Nephron (organoid): ENCODE data around the gene ARID3A.
"Not testable (repeated sequence)": the region's sequence is repeated elsewhere in the genome, so short reads cannot be mapped to it uniquely, and the experiment has no call there.

Experiments
- H3K27ac Mint-ChIP-seq, 3 experiments: 2 replicates each; pipeline ENCODE4 v1.8.0; 2020; ENCODE audit warnings: mixed read lengths in 3 of 3, mild to moderate bottlenecking in 2 of 3, moderate library complexity in 1 of 3
- H3K27me3 Mint-ChIP-seq: 2 replicates; pipeline ENCODE4 v1.8.0; 2021; ENCODE audit warnings: low read depth, mild to moderate bottlenecking, moderate library complexity, mixed read lengths
- H3K36me3 Mint-ChIP-seq: 2 replicates; pipeline ENCODE4 v1.8.0; 2020; ENCODE audit warnings: low read depth, mixed read lengths
- H3K4me1 Mint-ChIP-seq: 2 replicates; pipeline ENCODE4 v1.8.0; 2020; ENCODE audit warnings: mixed read lengths
- H3K4me3 Mint-ChIP-seq, 3 experiments: 2 replicates each; pipeline ENCODE4 v1.8.0; 2020; ENCODE audit warnings: mild to moderate bottlenecking in 3 of 3, mixed read lengths in 3 of 3, moderate library complexity in 2 of 3
- H3K9me3 Mint-ChIP-seq: 2 replicates; pipeline ENCODE4 v1.8.0; 2020; ENCODE audit warnings: mixed read lengths
- TF ChIP-seq, protein P1 (sequence below), 3 experiments: fragments of 200-600 bp; sonication (generic); IDR thresholded peaks; one replicate each; pipeline ENCODE4 v1.5.0; 2021; ENCODE audit warnings: antibody characterized with exemption in 3 of 3; ENCODE audit not compliant: unreplicated experiment in 3 of 3

ARID3A gene

GRCh38 chr19:925526-926322 is at the start of gene ARID3A:
ARID3A (plus strand) TSS chr19:926035; CDS start chr19:929529, 3,494 bp downstream.
- H3K4me3 Mint-ChIP-seq, result peak within 1 kb of the TSS; percentile 89 to 97 (median 92)
- H3K27me3 Mint-ChIP-seq, result peaks cover 18% of the 10 kb centered on the region
- peaks cover 8% of the 10 kb centered on the region for H3K36me3 Mint-ChIP-seq
- no peaks in the 10 kb centered on the region for H3K9me3 Mint-ChIP-seq
- H3K4me1 Mint-ChIP-seq, result peaks cover 10% of the 10 kb centered on the region
- peak within 1 kb of the TSS; percentile 45 to 96 (median 85) for H3K27ac Mint-ChIP-seq
- TF ChIP-seq, protein P1, sequence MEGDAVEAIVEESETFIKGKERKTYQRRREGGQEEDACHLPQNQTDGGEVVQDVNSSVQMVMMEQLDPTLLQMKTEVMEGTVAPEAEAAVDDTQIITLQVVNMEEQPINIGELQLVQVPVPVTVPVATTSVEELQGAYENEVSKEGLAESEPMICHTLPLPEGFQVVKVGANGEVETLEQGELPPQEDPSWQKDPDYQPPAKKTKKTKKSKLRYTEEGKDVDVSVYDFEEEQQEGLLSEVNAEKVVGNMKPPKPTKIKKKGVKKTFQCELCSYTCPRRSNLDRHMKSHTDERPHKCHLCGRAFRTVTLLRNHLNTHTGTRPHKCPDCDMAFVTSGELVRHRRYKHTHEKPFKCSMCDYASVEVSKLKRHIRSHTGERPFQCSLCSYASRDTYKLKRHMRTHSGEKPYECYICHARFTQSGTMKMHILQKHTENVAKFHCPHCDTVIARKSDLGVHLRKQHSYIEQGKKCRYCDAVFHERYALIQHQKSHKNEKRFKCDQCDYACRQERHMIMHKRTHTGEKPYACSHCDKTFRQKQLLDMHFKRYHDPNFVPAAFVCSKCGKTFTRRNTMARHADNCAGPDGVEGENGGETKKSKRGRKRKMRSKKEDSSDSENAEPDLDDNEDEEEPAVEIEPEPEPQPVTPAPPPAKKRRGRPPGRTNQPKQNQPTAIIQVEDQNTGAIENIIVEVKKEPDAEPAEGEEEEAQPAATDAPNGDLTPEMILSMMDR (IDR thresholded peaks at IDR 0.05; ENCODE audit: unreplicated experiment in 3 of 3), result no peak

GRCh38 chr19:876089-876488 is 49.7 kb upstream of the ARID3A start:
- Mint-ChIP-seq H3K27ac (no peak overlapping the region), H3K4me1 (no peaks in the 10 kb centered on the region), H3K36me3 (peaks cover 23% of the 10 kb centered on the region), H3K4me3 (no peak overlapping the region), H3K27me3 (no peaks in the 10 kb centered on the region), H3K9me3 (no peaks in the 10 kb centered on the region)
- TF ChIP-seq, protein P1 (IDR thresholded peaks at IDR 0.05; ENCODE audit: unreplicated experiment in 3 of 3), result no peak

GRCh38 chr19:876780-877314 is 49.0 kb upstream of the ARID3A start:
- Mint-ChIP-seq H3K27me3 (no peaks in the 10 kb centered on the region), H3K4me3 (no peak overlapping the region), H3K36me3 (peaks cover 28% of the 10 kb centered on the region), H3K27ac (no peak overlapping the region), H3K4me1 (no peaks in the 10 kb centered on the region), H3K9me3 (no peaks in the 10 kb centered on the region)
- TF ChIP-seq, protein P1 (IDR thresholded peaks at IDR 0.05; ENCODE audit: unreplicated experiment in 3 of 3), result no peak

DNA sequence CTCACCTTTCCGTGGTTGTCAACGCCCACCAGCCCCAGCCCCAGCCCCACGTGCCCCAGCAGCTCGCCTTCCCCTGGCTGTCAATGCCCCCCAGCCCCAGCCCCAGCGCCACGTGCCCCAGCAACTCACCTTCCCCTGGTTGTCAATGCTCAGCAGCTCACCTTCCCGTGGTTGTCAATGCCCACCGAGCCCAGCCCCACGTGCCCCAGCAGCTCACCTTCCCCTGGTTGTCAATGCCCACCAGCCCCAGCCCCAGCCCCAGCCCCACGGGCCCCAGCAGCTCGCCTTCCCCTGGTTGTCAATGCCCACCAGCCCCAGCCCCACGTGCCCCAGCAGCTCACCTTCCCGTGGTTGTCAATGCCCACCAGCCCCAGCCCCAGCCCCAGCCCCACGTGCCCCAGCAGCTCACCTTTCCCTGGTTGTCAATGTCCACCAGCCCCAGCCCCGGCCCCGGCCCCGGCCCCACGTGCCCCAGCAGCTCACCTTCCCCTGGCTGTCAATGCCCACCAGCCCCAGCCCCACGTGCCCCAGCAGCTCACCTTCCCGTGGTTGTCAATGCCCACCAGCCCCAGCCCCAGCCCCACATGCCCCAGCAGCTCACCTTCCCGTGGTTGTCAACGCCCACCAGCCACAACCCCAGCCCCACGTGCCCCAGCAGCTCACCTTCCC is 47.7 kb upstream of the ARID3A start:
- not testable (repeated sequence) for H3K9me3 Mint-ChIP-seq, H3K4me1 Mint-ChIP-seq, H3K27me3 Mint-ChIP-seq, H3K27ac Mint-ChIP-seq, H3K4me3 Mint-ChIP-seq
- H3K36me3 Mint-ChIP-seq, result peaks cover 34% of the 10 kb centered on the region

DNA sequence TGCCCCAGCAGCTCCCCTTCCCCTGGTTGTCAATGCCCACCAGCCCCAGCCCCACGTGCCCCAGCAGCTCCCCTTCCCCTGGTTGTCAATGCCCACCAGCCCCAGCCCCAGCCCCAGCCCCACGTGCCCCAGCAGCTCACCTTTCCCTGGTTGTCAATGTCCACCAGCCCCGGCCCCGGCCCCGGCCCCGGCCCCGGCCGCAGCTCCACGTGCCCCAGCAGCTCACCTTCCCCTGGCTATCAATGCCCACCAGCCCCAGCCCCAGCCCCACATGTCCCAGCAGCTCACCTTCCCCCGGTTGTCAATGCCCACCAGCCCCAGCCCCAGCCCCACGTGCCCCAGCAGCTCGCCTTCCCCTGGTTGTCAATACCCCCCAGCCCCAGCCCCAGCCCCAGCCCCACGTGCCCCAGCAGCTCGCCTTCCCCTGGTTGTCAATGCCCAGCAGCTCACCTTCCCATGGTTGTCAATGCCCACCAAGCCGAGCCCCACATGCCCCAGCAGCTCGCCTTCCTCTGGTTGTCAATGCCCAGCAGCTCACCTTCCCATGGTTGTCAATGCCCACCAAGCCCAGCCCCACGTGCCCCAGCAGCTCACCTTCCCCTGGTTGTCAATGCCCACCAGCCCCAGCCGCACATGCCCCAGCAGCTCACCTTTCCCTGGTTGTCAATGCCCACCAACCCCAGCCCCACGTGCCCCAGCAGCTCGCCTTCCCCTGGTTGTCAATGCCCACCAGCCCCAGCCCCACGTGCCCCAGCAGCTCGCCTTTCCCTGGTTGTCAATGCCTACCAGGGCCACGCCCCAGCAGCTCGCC is 46.9 kb upstream of the ARID3A start:
- H3K9me3 Mint-ChIP-seq, H3K27me3 Mint-ChIP-seq, H3K27ac Mint-ChIP-seq, H3K4me3 Mint-ChIP-seq, H3K4me1 Mint-ChIP-seq: not testable (repeated sequence)
- peaks cover 34% of the 10 kb centered on the region for H3K36me3 Mint-ChIP-seq

- TF ChIP-seq, protein P1 (IDR thresholded peaks at IDR 0.05; ENCODE audit: unreplicated experiment in 3 of 3), result no peak
- Mint-ChIP-seq H3K36me3 (peaks cover 34% of the 10 kb centered on the region), H3K27ac (no peak overlapping the region), H3K4me1 (no peaks in the 10 kb centered on the region), H3K9me3 (no peaks in the 10 kb centered on the region), H3K27me3 (no peaks in the 10 kb centered on the region), H3K4me3 (no peak overlapping the region)
These were observed 46.0 kb upstream of the ARID3A start for GRCh38 chr19:879711-880438.
